NCI-H526 treated with DMSO at 0.1 percent for 48 hours (cell line): ENCODE data around the gene BATF3.
"Not testable (repeated sequence)": the region's sequence is repeated elsewhere in the genome, so short reads cannot be mapped to it uniquely, and the experiment has no call there.

Experiments
- DNase-seq: peaks from one replicate; lab custom pipeline; 2025; lab: John Stamatoyannopoulos, UW

The BATF3 gene

GRCh38 chr1:212658250-212658649 lies 41.4 kb downstream of the BATF3 start:
- not testable (repeated sequence) for DNase-seq

- DNase-seq = no peak
These were observed 42.9 kb downstream of the BATF3 start for GRCh38 chr1:212656730-212657129.

- DNase-seq = no peak
These were observed 43.8 kb downstream of the BATF3 start for GRCh38 chr1:212655668-212656440.

GRCh38 chr1:212652609-212653008 lies 47.0 kb downstream of the BATF3 start:
- no peak for DNase-seq

GRCh38 chr1:212651977-212652376 lies 47.7 kb downstream of the BATF3 start:
- no peak for DNase-seq

GRCh38 chr1:212651521-212651920 lies 48.1 kb downstream of the BATF3 start:
- no peak for DNase-seq

- DNase-seq = no peak
These were observed 49.4 kb downstream of the BATF3 start for GRCh38 chr1:212650228-212650627.

GRCh38 chr1:212649020-212649419 lies 50.6 kb downstream of the BATF3 start:
- no peak for DNase-seq

- DNase-seq = no peak
These were observed 51.2 kb downstream of the BATF3 start for GRCh38 chr1:212648431-212648830.

- DNase-seq = no peak
These were observed 52.6 kb downstream of the BATF3 start for GRCh38 chr1:212647004-212647403.

GRCh38 chr1:212646588-212646987 lies 53.1 kb downstream of the BATF3 start:
- no peak for DNase-seq

- no peak for DNase-seq
These were observed 53.8 kb downstream of the BATF3 start for GRCh38 chr1:212645546-212646543.

- DNase-seq = no peak
These were observed 54.6 kb downstream of the BATF3 start for GRCh38 chr1:212644866-212645545.

- no peak for DNase-seq
These were observed 55.8 kb downstream of the BATF3 start for GRCh38 chr1:212643877-212644276.

GRCh38 chr1:212641956-212642355 lies 57.7 kb downstream of the BATF3 start:
- DNase-seq = no peak

GRCh38 chr1:212640223-212640878 lies 59.3 kb downstream of the BATF3 start:
- DNase-seq = no peak

- not testable (repeated sequence) for DNase-seq
These were observed 60.1 kb downstream of the BATF3 start for GRCh38 chr1:212639524-212639923.

- DNase-seq = peak; percentile 83
These were observed 61.0 kb downstream of the BATF3 start for GRCh38 chr1:212638492-212639151.

GRCh38 chr1:212637902-212638301 lies 61.7 kb downstream of the BATF3 start:
- no peak for DNase-seq
